ENCODE measurements around the gene SP110. TPM values are rescaled to one million over a fixed set of nuclear protein-coding genes. Genes with fewer than 3 reads are reported as not detected.

SP110 gene
- total RNA-seq, 3 donors from 2014 or later = 17.4 to 23.0 (median 22.9) TPM

GRCh38 chr2:230246206-230246605, 26.4 kb upstream of the SP110 start:
- DNase-seq (no peak), ATAC-seq (no peak)
- no peaks in the 10 kb centered on the region for H3K36me3 ChIP-seq (ENCODE audit: low read depth)
- intact Hi-C loops (cut with DNase I, micrococcal nuclease) = no loop called here
- H3K4me1 ChIP-seq (ENCODE audit: low read depth) = no peaks in the 10 kb centered on the region
- no peak overlapping the region for H3K4me3 ChIP-seq
- TF ChIP-seq, protein P1, sequence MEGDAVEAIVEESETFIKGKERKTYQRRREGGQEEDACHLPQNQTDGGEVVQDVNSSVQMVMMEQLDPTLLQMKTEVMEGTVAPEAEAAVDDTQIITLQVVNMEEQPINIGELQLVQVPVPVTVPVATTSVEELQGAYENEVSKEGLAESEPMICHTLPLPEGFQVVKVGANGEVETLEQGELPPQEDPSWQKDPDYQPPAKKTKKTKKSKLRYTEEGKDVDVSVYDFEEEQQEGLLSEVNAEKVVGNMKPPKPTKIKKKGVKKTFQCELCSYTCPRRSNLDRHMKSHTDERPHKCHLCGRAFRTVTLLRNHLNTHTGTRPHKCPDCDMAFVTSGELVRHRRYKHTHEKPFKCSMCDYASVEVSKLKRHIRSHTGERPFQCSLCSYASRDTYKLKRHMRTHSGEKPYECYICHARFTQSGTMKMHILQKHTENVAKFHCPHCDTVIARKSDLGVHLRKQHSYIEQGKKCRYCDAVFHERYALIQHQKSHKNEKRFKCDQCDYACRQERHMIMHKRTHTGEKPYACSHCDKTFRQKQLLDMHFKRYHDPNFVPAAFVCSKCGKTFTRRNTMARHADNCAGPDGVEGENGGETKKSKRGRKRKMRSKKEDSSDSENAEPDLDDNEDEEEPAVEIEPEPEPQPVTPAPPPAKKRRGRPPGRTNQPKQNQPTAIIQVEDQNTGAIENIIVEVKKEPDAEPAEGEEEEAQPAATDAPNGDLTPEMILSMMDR (IDR thresholded peaks at IDR 0.05) = no peak
- H3K9me3 ChIP-seq = no peaks in the 10 kb centered on the region

DNA sequence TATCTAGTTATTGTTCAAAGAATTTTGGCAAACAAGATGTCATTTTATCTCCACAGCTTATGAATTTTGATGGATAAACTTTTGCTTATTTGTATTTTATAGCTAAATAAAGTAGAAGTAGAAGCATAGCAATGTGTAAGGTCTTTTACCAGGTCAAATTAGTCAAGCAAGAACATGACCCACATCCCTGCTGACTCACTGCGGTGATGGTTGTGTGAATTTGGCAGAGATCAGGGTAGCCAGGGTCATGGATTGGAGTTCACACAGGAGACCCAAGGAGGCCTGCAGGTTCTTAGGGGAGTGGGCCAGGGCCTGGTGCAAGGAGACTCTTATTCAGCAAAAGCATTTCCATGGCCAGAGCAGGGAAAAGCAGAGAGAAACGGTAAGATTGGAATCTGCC, 24.4 kb upstream of the SP110 start:
- ATAC-seq (no peak), DNase-seq (no peak)
- H3K4me3 ChIP-seq = no peak overlapping the region
- intact Hi-C loops (cut with DNase I, micrococcal nuclease) = no loop called here
- TF ChIP-seq, protein P1 (IDR thresholded peaks at IDR 0.05) = no peak
- no peaks in the 10 kb centered on the region for H3K36me3 ChIP-seq (ENCODE audit: low read depth)
- H3K9me3 ChIP-seq = no peaks in the 10 kb centered on the region
- H3K4me1 ChIP-seq (ENCODE audit: low read depth) = no peaks in the 10 kb centered on the region

DNA sequence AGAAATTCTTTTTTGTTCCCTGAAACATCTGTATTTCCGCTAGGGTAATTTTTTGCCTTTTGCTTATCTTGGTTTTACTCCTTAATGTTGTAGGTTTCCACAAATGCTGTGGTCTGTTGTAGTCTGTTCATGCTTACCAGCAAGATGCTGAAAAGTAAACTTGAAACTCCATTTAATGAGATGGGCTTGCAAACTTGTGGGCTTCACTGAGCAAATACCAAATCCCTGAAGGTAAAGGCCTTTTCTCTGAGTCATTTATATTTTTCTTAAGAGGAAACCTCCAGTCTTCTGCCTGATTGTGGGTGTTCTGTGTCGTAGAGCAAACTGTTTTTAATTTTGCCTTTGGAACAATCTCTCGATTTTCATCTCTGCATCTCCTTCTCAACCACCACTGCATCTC, 15.1 kb upstream of the SP110 start:
- no peaks in the 10 kb centered on the region for H3K4me1 ChIP-seq (ENCODE audit: low read depth)
- DNase-seq (no peak), ATAC-seq (no peak)
- H3K36me3 ChIP-seq (ENCODE audit: low read depth) = no peaks in the 10 kb centered on the region
- H3K4me3 ChIP-seq = no peak overlapping the region
- no peaks in the 10 kb centered on the region for H3K9me3 ChIP-seq
- TF ChIP-seq, protein P1 (IDR thresholded peaks at IDR 0.05) = no peak
- intact Hi-C loops (cut with DNase I, micrococcal nuclease) = no loop called here

DNA sequence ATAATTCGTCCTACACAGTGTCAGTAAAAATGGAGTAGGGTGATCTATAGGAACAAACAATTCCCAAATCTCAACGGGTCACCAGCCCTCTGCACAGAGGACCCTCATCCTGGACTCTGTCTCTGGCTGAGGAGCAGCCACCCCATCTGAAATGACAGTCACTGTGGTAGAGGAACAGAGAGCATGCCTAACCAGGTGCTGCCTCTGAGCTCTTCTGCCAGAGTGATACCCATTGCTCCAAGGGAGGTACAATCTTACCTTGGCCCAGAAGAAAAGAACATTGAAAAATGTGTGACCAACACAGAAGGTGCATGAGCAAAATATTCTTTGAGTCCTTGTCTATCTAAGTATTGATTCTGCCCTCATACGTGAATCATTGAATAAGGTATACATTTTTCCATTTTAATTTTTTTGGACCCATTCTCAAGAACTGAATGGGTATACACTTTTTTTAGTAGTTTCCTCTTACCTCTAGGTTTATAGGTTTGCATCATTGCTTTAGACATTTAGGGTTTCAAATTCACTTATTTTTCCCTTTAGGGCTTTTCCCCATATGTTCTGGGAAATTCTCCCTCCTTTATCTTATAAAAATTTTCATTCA, 14.4 kb upstream of the SP110 start:
- ATAC-seq = no peak
- Histone ChIP-seq H3K4me1 (ENCODE audit: low read depth) (no peaks in the 10 kb centered on the region), H3K4me3 (no peak overlapping the region), H3K36me3 (ENCODE audit: low read depth) (no peaks in the 10 kb centered on the region), H3K9me3 (no peaks in the 10 kb centered on the region)
- intact Hi-C loops (cut with DNase I, micrococcal nuclease) = no loop called here
- no peak for DNase-seq
- TF ChIP-seq, protein P1 (IDR thresholded peaks at IDR 0.05) = no peak

GRCh38 chr2:230231251-230231650, 11.5 kb upstream of the SP110 start:
- intact Hi-C loops (cut with DNase I, micrococcal nuclease) = no loop called here
- TF ChIP-seq, protein P1 (IDR thresholded peaks at IDR 0.05) = no peak
- DNase-seq (no peak), ATAC-seq (no peak)
- Histone ChIP-seq H3K9me3 (no peaks in the 10 kb centered on the region), H3K4me1 (ENCODE audit: low read depth) (no peaks in the 10 kb centered on the region), H3K4me3 (no peak overlapping the region), H3K36me3 (ENCODE audit: low read depth) (no peaks in the 10 kb centered on the region)
